Hypothalamus (tissue), 51 donors: ENCODE data around the gene FBXO21.

Experiments used
- DNase-seq, 51 donors: peaks; one replicate each; lab custom pipeline; 2025; lab: John Stamatoyannopoulos, UW

FBXO21 gene

DNA sequence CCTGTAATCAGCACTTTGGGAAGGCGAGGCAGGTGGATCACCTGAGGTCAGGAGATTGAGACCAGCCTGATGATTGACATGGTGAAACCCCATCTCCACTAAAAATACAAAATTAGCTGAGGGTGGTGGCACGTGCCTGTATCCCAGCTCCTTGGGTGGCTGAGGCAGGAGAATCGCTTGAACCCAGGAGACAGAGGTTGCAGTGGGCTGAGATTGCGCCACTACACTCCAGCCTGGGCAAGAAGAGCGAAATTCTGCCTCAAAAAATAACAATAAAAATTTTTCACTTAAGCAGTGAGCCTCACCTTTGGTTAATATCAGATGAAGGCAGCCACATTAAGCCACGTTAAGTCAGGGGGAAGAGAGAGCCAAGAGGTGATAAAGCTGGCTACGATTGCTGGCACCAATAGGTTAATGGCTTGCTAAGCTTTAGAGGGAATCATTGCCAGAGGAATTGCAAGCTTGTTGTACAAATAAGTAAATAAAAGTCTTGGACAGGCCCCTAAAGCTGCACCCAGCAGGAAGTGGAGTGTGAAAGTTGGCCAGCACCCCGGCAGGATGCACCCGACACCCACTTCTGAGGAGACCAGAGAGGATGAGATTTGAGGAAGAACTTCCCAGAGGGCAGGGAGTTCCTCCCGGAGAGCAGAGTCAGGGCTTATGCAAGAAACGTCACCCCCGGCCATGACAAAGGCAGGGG, 49.7 kb downstream of the FBXO21 start:
- no peak for DNase-seq

DNA sequence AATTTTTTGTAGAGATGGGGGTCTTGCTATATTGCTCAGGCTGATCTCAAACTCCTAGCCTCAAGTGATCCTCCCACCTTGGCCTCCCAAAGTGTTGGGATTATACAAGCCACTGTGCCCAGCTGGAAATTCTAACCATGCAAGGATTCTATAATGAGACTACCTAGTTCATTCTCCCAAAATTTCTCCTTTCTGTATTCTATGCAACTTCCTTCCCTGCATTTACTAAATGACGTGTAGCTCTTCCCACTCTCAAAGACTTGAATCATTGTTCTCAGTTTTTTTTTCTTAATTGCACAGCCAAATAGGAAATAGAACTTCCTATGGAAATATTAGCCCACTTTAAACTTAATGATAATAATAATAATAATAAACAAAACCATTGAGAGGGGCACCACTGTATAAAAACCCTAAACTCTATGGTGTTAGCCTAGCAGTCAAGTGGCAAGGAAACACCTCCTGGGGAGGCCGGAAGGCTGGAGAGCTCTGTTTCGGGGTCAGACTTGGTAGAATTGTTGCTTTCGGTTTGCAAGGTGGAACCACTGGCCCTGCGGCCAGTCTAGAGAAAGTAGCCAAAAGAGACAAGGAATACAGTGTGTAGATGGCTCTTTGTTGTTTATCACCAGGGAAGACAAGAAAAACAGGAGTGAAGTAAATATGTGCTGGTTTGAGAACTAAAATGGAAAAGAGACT, 51.1 kb downstream of the FBXO21 start:
- no peak for DNase-seq

DNA sequence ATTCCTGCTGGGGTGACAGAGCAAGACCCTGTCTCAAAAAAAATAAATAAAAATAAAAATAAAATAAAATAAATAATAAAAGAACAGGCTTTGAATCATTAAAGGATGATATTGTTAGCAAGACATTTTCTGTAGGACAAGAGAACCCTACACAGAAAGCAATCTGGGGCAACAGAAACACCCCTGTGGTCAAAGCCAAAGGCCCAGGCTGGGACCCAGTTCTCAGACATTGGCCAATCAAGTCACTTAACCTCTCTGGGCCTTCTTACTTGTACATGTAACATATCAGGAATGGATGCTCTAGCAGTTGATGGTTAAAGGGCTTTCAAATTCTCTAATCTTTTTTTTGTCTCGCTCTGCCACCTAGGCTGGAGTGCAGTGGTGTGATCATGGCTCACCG, 55.5 kb downstream of the FBXO21 start:
- no peak for DNase-seq

GRCh38 chr12:117134059-117134458, 56.2 kb downstream of the FBXO21 start:
- peak in 1 of 51 donors; percentile 14 for DNase-seq

DNA sequence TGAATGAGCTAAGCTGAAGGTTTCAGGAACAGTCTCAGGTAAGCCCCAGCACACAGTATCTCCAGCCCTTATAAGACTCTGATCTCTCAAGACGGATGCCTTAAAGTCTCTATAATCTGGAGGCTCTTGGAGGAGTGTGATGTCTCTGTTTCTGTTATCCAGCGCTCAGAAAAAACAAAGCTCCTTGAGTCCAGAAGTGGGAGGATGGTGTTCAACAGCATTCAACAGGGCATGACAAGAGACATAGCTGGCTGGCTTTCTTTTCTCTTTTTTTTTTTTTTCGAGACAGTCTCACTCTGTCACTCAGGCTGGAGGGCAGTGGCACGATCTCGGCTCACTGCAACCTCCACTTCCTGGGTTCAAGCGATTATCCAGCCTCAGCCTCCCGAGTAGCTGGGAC, 59.5 kb downstream of the FBXO21 start:
- no peak for DNase-seq

DNA sequence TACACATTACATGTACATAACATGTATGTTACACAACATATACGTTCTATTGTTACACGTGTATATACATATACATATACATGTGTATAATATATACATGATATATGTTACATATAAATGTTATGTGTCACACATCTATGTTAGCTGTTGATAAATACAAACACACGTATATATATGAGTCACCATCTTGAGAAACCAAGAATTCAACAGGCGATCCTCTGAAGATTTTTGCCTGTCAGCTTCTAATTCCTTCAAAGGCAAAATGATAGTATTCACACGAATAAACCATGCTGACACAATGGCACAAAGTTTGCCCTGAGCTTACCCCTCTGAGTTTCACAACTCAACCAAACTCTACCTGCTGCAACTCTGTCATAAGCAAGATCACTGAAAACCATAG, 60.9 kb downstream of the FBXO21 start:
- DNase-seq, result no peak

DNA sequence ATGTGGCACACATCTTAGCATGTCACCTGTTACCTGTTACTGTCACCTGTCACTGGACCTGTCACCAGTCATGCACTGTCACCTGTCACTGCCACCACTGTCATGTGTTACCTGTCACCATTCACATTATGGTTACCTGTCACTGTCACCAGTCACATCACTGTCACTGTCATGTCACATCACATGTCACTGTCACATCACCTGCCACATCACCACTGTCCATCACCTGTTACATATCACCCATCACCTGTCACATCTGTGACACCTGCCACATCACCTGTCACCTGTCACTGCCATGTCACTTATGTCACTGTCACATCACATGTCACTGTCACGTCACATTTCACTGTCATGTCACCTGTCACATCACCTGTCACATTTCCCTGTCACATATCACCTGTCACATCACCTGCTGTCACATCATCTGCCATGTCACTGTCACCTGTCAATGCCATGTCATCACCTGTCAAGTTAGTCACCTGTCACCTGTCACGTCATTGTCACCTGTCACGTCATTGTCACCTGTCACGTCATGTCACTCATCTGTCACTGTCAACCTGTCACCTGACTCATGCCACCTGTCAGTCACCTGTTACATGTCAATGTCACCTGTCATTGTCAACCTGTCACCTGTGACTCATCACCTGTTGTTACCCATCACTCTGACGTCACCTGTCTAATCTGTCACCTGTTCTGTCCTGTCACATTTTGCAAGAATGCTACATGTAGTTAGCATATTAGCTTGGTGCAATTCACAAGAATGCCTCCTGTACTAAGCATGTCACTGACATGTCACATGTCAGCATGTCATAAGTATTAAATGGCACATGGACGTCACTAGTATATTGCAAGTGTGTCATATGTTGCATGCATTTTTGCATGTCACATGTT, 62.1 kb downstream of the FBXO21 start:
- DNase-seq, result no peak

- no peak for DNase-seq
Measured at GRCh38 chr12:117126335-117126734, 63.9 kb downstream of the FBXO21 start.

DNA sequence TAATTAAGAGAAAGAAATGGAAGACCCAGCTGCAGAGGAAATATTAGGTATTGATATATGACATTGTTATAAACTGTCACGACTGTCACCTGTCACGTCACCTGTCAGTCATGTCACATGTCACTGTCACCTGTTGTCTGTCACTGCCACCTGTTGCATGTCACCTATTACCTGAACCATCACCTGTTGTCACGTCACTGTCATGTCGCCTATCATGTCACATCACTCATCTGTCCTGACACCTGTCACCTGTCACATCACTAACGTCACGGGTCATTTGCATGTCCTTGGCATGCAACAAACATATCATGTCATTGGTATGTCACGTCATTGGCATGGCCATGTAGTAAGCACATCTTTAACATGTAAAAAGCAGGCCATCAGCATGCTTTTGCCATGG, 64.5 kb downstream of the FBXO21 start:
- DNase-seq, result no peak

DNA sequence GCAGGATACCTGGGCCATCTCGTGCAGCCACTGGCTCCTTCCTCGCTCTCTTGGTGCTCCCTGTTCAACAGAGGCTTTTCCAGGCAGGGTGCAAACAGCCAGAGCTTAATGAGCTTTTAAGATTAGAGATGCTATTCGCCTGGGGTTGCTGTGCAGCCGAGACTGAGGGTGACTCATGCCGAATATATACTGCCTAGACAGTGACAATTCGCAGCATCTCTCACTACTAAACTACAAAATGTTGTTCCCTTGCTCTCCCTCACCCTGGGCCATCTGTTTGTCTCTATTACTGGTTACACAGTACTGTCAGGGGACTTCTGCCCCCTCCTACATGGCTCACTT, 65.0 kb downstream of the FBXO21 start:
- DNase-seq, result peak in 4 of 51 donors; percentile 4 to 68 (median 29)

DNA sequence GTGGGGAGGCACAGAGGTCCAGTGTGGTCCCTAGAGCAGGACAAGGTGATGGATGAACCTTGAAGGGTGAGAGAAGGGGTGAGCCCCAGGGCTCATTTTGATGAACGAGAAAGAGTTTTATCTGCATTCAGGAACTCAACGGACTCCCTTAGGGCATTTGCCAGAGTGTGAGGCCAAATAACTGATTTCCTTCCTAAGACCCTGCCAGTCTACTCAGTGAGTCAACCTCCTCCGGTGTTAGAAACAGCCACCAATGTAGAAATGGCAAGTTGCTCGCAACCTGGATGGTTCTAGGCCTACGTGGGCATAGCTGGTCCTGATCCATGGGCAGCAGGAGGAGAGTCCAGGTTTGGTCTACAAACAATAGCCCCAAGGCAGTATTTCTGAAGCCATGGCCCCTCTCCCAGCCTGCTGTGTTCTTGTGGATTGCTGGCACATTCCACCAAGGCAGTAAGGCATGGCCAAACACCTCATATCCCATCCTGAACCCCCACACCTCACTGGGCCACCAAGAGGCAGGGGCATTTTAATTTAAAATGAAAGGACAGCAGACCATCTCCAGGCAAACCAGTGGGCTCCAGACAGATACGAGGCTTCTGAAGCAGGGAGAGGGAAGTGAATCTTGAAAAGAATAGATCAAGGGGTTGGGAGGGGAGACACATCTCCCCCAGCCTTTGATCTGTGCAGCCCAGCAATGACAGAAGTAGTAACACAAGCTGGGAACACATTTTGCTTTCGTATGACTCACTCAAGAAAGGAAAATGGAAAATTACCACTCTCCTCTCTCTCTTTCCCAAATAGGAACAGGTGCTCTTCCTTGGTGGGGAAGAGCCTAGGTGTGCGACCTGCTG, 65.6 kb downstream of the FBXO21 start:
- peak in 2 of 51 donors; percentile 11 to 68 for DNase-seq

- peak in 1 of 51 donors; percentile 10 for DNase-seq
Measured at GRCh38 chr12:117121441-117121840, 68.8 kb downstream of the FBXO21 start.

DNA sequence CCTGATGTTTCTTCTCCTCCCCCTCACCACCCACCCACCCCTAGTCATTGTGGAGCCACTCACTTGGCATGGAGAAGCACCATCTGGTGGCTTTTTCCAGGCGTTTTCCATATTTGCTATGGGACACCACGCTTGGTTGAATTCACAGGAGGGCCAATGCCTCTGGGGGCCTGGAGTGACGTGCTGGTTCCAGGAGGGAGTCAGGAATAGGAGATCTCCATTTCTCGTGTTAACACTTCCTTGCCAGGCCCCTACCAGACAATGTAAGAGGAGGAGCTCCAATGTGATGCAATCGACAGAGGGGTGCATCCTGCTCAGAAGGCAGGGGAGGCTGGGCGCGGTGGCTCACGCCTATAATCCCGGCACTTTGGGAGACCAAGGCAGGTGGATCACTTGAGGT, 69.5 kb downstream of the FBXO21 start:
- DNase-seq, result peak in 1 of 51 donors; percentile 34

GRCh38 chr12:117119592-117120198, 70.6 kb downstream of the FBXO21 start:
- DNase-seq, result peak in 7 of 51 donors; percentile 4 to 46 (median 18)

DNA sequence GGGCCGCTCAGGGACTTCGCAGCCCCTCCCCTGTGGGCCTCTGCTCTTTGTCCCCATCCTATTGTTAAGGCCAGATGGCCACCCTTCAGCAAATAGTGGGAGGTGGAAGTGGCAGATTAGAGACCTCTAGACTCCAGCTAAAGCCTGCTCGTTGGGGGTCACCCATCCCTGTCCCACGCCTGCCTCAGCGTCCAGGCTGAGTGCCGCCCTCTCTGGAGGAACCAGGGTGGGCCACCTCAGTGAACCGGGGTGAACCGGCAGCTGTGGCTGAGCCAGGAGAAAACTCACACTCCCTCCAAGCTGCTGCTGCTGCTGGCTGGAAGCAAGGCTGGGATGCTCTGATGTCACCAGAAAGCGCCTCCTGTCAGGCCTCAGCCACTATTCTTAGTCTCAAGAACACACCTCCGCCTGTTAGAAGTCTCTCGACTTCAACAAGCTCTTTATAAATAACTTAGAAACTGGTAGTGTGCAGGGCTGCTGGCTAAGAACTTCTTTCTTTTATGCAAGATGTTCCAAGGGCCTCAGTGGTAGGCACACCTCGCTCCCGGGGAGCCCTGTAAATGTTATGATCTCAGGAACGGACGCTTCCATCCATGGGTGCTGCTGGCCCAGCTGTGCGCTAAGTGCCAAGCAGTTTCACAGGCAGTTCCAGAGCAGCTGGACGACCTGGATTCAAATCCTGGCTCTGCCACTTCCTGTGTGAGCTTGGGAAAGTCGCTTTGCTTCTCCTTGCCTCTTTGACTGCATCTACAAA, 71.3 kb downstream of the FBXO21 start:
- DNase-seq, result peak in 5 of 51 donors; percentile 4 to 50 (median 42)

- no peak for DNase-seq
Measured at GRCh38 chr12:117114784-117115183, 75.5 kb downstream of the FBXO21 start.

GRCh38 chr12:117113231-117113630, 77.0 kb downstream of the FBXO21 start:
- no peak for DNase-seq

- no peak for DNase-seq
Measured at GRCh38 chr12:117111821-117112595, 78.3 kb downstream of the FBXO21 start.
